Activated CD4-positive, alpha-beta T cell treated with anti-CD3 and anti-CD28 coated beads, Interleukin-2, amount 50 U/mL, for 1 hour (primary cell): ENCODE results near the gene E2F2.

Experiments used
- DNase-seq: peaks from one replicate; pipeline ENCODE4 v3.0.0-alpha.2; 2020

Gene E2F2

DNA sequence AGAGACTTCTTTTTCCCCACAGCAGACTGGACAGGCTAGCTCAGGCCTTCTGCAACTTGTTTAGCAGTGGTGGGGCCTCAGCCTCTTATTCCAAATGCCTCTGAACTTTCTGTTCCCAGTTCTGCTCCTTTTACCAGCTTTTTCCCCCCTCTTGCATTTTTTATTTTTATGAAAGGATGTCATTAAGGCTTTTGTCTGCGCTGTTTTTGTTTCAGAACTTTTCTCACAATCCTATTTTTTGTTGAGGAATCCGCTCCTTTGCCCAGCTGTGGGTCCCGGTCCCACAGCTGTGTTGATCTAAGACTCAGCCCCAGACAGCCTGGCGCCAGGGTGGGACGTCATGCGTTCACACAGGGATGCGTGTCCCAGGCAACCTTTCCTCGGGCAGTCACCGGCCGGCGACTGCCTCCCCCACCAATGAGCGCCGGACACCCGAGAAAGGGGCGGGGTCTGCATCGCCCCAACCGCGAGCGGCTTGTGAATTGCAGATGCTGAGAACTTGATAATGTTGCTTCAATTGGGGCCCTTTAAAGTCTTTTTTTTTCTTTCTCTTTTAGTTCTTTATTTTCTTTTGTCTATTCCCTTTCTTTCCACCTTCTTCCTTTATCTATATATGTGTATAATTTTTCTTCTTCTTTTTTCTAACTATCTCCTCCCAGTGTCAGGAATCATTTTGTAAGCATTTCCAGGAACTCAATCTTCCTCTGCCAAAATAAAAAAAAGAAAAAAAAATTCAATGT lies 31.3 kb upstream of the E2F2 start:
- peak; percentile 27 for DNase-seq

DNA sequence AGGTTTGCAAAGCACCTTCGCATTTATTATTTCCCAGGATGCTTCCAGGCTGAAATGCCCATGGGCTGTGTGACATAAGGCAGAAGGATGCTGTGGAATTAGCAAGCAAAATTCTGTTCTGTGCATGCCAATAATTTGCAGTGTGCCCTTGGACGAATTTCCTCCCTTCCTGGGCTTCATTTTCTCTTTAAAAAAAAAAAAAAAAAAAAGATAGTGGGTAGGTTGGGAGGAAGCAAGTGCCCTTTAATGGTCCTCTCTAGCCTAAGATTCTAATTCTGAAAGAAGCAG lies 30.7 kb upstream of the E2F2 start:
- DNase-seq: no peak

DNA sequence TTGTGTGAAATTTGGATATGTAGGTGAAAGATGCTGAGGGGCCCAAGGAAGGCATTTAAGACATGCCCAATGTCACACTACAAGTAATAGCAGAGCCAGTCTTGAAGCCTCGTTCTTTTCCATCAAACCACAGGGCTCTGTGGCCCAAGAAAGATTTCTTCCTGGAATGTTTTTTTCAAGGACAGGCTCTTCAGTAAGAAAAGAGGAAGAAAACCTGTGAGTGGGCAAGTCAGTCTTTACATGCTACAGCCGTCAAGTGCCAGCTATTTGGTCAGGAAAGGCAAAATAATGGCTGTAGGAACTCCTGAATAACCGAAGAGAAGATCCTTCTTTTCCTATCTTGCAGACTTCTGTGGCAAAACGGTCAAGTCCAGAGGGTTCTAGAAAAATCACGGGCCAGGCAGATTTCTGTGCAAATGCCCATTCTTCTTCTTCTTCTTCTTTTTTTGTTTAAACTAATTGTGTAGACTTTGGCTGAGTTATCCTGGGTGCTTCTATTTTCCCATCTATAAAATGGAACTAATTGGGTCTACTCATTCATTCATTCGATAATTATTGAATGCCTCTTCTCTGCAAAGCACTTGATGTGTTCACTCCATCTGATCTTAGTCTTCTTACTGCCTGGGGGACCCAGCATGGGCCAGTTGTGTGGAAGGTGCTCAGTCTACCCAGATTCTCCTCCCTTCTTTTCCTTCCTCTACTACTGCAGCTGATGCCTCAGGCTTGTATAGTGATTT lies 30.2 kb upstream of the E2F2 start:
- no peak for DNase-seq

DNA sequence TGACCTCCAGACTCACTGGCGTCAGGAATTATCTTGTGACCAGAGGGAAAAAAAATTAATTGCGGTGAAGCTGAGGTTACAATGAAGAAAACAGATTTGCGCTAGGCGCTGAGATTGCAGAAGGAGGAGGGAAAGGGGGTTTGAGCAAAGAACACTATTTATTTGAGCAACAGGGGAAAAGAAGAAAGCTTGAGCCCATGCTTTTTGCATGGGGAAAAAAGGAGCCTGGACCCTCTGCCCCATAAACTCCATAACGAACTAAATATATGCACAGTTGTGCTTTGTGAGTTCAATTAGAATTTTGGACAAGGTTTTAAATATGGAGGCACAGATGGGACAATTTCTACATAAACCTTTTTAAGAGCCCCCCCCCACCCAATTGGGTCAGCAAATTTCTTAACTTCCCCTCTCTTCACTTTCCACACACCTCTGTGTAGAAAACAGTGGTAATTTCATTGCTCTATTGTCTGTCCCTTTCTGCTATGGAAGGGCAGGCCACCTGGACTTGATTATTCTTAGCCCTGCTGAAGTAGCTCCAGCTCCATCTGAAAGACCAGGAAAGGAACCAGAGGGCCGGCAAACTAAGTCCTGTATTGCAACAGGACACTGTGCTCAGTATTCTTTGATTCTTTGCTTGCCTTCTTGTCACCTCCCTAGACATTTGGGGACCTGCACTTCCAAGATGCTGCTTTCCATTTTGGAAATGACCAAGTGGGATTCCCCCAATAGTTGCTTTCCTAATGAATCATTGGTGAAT lies 29.1 kb upstream of the E2F2 start:
- no peak for DNase-seq

DNA sequence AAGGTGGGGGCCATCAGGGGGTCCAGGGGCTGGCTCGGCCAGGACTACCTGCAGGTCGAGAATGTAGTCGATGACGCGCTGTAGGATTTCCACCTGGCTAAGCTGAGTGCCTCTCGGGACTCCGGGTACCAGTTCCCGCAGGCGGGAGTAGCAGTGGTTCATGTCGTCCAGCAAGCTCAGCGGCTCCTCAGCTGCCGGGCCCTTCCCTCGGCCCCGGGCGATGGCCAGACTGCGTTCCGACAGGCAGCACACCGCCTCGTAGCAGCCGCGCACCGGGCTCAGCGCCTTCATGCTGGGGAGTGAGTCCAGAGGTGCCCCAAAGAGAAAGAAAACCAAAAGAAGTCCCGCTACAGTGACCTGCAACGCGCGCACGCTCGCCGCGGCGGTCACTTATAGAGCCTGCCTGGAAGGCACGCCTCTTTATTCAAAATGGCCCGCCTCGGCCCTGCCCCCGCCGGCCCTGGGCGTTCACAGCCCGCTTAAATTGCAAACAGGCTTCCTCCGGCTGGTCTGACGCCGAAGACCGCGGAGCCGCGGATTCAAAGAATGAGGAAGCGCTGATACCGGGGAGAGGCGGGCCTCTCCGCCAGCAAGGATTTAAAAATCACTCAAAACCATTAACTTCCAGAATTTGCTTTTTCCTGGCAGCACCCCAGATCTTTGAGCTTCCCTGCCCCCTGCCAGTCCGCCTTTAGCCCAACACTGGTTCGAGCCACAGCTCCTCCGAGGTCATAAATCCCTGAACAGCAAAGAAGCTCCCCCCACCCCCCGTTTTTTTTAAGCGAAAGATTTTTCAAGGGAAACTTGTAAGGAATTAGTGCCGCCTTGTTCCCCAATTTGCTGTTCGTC lies 28.3 kb upstream of the E2F2 start, which contains the start of gene ID3:
Gene ID3, minus strand, starts transcription at position 366 of the 849 bp plus-strand sequence. Its CDS starts 75 bp downstream, at position 291.
- DNase-seq: peak; percentile 93

DNA sequence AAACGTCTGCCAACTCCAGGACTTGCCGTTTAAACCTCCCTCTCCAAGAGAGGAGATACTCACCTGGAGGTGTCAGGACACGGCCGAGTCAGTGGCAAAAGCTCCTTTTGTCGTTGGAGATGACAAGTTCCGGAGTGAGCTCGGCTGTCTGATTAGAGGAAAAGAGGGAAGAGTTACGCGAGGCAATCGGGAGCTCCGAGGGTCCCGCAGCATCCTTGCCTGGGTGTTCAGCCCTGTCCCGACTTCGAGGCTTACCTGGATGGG lies 27.8 kb upstream of the E2F2 start:
- no peak for DNase-seq

DNA sequence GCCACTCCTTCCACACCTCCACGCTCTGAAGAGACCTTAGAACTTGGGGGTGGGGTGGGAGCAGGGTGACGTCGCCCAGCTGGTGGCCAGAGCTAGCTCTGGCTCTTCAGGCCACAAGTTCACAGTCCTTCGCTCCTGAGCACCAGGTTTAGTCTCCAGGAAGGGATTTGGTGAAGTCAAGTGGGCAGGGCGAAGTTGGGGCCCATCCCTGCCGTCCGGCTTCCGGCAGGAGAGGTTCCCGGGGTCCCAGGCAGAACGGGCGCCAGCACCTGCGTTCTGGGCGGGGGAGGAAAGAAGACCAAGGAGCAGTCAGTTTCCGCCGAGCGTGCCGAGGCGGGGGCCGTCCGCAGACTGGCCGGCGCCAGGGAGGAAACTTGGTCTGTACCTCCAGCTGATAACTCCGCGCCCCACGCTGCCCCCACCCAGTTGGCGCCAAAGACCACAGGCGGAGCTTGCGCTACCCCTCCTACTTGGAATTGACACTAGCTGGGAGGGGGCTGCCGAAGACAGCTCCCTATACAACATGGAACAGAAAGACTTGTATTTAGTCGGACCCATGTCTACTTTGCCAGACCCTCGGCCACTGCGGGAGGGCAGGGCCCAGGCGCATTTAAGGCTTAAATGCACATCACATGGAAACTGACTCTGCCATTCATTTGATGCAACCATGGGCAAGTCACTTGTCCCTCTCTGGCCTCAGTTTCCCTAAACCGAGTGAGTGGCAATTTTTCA lies 27.3 kb upstream of the E2F2 start:
- peak; percentile 24 for DNase-seq

DNA sequence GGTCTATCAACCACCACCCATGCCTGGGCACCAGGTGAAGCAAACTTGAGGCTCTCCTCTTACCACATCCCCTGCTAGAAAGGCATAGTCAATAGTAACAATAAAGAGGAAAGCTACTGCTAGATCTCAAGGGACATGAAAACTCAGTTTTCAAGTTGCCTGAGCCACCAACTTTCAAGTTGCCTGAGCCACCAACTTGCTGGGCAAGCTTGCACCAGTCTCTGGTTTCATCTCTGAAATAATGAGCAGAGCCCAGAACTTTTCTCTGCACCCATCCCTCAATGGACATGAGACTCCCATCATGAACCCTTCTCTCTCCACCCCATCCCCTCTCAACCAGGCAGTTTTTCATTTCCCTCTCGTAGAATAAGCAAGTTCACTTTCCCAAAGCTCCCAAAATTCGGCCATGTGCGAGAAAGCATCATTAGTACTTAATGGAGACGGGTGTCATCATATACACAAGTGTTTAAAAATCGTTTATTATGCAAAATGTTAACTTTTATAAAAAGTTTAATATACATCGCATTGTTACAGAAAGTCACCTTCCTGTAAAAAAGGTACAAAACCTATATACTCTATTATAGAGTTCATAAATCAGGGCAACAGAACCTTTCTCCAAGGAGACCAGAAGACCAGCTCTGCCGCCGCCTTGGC lies 26.6 kb upstream of the E2F2 start:
- no peak for DNase-seq

DNA sequence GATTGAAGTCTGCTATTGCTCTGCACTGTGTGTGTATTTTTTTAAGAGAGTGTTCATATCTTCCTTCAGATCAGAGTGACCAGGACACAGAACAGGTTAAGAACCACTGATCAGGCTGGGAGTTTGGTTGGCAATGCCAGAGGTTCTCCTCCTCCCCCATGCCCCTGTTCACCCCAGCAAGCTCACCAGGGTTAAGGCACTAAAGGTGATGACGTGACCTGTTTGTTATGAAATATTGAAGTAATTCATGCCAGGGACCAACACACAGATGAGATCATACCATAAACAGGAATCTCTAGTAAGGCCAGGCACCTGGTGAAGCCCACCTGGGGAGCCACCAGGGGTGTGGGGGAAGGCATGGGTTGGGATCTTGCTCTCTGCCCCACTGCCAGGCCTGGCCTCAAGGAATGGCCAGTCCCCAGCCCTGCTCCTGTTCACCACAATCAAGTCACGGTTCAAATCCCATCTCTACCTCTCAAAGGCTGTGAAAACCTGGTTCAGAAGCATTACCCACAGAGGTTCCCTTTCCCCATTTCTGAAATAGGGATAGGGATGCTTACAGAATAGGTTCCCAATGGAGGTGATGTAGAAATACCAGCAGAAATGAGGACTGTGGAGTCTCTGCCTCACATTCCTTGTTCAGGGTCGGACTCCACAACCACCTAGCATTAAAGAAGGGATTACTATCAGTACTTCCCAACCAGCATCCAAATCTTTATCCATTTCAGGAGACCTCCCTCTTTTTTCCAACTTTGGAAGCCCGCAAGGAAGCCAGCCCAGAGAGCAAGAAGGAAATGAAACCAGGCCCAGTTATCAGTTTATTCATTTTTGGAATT lies 25.8 kb upstream of the E2F2 start:
- no peak for DNase-seq

DNA sequence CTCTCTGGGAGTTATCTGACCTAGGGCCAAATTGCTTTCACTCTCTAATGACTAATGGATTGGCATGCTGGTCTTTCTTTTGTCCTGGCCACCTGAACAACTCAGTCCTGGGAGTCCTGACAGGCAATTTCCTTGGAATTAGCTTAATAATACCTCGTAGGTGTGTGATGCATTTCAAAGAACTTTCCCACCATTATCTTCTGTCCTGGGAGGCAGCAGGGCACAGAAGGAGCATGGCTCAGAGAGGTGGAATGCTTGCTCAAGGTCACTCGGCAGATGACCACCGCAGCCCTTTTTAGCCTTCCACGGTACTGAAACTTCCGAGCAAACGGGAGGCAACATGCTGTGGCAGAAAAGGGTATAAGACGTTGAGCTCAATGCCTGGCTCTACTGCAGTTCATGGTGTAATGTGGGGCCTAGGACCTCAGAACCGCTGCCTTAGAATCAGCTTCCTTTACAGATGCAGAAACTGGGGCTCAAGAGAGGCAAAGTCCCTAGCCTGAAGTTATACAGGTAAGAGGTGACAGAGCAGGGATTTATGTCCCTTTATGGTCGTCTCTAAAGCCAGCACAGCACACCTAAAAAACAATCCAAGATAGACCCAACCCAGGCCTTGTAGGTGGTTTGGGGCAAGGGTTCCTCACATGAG lies 25.1 kb upstream of the E2F2 start:
- DNase-seq: no peak

DNA sequence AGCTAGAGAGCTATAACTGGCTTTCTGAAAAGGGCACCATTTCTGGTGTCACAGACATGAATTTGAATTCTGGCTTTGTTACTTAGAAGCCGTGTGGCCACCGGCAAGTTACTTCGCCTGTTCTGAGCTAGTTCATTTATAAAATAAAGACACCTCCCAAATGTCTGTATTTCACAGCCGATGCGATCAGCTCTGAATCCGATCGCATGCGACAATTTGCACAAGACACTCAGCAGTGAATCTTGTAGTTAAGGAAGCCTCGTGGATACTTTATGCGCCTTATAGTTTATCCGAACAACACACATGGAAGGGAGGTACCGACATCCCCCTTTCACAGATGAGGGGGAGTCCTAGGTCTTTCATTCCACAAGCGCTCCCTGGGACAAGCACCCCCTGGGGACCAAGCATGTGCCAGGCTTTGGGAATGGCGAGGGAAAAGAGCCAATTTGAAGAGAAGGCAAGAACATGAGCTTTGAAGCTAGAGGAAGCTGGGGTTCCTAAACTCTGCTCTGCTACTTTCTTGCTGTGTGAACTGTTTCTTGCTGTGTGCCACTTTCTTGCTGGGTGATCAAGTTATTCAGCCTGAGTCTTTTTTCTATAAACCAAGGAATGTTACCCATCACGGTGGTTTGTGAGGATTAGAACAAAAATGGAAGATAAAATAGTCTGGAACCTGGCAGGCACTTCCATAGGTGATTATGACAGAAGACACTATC lies 24.4 kb upstream of the E2F2 start:
- no peak for DNase-seq

DNA sequence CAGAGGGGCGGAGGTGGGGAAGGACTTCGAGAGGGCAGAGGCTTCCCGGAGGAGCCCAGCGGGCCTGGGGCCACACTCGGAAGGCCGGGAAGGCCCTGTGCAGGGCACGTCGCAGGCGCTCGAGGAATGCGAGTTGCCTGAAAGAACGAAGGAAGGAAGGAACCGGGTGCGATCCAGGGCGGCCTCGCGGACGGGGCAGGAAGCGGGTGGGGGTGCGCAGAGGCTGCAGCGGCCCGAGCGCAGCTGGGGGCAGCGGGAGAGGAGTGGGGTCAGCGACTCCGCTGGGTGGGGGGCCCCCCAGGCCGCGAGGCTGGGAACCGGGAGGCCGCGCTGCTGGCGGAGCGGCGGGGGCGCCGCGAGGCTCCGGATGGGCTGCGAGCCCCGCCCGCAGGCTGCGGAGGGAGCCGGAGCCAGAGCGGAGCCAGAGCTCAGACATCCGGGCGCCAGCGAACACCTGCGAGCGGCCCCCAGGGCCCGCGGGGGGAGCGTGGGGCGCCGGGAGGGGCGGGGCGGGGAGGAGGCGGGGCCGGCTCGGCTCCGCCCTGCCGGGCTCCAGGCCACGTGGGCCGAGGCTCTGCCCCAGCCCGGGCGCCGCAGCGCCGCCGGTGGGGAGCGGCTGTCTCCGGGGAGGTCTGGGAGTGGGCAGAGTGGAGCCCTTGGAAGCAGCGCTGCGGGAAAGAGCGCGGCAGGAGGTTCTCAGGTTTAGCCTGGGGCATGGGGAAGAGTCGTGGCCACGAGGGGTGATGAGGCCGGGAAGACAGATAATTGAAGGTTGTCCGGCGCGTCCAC lies 23.6 kb upstream of the E2F2 start:
- peak; percentile 83 for DNase-seq

DNA sequence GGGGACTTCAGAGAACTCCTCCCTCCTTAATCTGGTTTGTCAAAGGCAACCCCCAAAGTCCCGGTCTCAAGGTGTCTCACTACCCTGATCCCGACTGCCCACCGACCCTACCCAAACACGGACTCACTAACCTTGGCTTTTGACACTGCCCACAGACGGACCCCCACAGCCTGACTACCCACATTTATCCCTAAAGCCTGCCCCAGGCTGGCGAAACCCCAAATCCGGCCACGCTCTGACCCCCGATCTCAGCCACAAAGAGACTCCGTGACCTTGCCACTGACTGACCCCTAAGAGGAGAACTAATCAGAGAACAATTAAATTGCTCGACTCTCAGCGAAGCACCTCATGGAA lies 23.1 kb upstream of the E2F2 start:
- DNase-seq: no peak

DNA sequence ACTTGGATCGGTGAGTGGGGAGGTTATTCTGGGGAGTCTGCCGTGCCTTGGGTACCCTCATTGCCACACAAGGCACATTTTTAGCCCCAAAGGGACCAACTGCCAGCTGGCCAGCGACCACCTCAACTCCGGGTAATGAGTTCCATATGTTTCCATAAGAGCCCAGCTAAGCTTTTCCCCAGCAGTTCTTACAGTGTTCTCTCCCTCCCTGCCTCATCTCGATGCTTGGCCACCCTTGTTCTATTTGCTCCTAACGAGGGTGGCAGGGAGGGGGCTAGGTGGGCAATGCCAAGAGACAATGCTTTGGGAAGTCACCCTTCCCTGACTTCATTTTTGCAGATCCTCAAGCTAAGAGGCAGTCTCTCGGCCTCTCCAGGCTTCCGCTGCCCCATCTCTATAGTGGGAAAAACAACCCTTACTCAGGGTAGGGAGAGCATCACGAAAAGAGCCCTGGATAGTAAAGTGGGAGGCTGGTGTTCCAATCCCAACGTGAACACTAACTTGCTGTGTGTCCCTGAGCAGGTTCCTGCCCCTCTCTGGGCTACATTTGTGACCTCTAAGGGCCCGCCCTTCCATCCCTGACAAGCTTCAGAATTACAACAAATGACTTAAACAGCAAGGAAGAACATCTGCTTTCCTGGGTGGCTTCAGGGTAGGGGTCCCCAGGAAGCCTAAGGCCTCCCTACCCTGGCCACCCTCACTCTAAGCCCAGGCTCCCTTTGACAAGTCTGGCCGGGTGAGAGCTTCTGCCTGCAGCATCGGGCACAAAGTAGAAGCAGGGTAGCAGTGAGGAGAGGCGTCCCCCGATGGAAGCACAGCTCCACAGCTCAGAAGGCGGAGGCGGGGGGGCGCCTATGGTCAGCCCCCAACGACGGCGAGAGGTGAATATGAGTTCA lies 22.4 kb upstream of the E2F2 start:
- no peak for DNase-seq

DNA sequence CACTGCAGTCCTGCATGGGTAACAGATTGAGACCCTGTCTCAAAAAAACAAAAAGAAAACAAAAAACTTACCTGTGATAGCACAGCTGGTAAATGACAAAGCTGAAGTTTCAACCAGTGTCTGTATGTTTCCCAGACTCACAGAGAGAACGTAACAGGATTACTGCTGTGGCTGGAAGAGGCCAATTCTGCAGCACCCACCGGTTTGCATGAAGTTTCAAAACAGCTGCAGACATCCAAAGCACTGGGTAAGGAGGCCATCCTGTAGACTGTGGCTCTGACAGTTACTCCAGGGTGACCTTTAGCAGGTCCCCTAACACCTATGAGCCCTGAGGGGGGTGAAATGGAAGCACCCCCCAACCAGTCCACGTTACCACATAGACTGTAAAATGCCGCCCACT lies 20.8 kb upstream of the E2F2 start:
- no peak for DNase-seq

DNA sequence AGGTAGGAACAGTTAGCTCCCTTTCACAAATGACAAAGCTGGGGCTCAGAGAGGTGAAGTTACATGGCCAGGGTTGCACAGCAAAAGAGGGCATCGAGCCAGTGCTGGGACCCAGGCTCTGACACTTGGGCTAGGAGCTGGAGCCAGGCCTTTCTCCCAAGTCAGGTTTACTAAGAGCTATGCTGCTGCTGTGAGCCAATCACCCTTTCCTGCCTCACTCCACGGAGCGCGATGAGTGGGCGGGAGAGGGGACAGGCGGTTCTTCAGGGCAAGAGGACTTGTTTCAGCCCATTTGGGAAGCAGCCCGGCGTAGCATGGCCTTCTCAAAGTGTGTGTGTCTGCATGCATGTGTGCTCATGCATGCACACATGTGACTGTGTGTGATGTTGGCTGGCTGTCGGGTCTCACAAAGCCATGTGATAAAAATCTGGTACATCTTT lies 17.7 kb upstream of the E2F2 start:
- no peak for DNase-seq

DNA sequence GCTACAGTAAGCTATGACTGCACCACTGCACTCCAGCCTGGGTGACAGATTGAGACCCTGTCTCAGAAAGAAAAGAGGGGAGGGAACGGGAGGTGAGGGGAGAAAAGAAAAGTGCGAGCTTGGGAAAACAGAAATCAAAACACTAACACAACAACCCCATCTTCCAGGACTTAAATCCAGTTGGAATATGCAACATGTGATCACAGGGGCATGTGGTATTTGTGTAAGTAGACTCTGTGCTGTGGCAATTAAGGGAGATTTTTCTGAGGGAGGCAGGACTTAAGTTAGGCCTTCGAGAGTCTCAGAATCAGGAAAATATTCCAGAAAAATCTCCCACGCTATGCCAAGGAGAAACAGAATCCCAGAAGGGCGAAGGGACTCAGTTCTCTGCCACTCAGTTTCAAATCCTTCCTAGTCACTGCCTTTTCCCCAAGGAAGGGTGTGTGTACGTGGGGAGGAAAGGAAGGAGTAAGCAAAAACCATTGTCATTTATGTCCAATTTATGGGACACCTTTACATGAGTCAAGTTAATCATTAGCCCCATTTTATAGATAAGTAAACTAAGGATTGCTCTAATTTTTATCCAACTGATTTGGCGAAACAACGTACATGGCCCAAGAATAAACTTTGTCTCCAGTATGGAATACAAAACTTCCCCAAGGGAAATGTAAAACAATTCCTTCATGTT lies 16.0 kb upstream of the E2F2 start:
- DNase-seq: no peak
